Measurements from ENCODE around the gene PARD3. TPM values are rescaled to one million over a fixed set of nuclear protein-coding genes. Genes with fewer than 3 reads are reported as not detected.

Gene PARD3
- total RNA-seq, 2 experiments from 2014 or later, result 2.2 to 2.8 TPM

DNA sequence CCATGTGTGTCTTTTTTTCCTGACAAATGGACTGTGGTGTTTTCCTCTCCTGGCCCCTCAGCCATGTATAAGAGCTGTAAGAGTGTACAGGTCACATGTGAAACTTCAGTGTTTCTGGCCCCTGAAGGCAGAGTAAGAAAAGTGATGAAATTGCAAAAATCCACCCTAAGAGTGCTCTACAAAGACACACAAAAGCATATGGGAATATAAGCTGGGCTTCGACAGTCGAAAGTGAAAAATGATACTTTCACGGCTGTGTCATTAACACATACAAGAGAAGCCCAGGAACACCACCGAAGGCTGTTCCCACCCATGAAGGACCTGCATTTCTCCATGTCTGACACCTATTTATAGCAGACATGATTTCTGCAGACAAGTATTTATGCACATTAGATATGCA is 192.2 kb downstream of the PARD3 start:
- CTCF ChIA-PET, result interaction anchor here (1.3 kb wide), 1 partner anchor 13 kb away, joined by 4 read pairs; no protein-coding TSS in a partner anchor

DNA sequence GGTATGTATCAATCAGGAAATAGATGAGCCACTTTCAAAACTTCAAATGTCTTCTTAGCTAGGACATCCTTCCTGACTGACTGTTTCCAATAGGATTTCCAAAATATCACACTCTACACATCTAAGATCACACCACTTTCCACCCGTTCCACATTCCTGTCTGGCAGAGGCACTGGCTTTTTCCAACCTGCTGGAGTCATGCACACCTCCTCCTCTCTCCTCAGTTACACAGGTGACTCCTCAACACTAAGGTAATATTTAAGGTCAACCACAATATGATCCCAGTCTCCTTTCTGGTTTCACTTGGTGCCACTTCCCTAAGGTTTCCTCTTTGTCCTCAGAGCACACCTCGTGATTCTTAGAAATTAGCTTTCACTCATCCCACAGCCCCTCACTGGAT is 196.5 kb downstream of the PARD3 start:
- ATAC-seq, result no peak
- no peak overlapping the region for H3K4me3 Mint-ChIP-seq
- ChIA-PET POLR2A (no interaction called here), CTCF (interaction anchor here (0.9 to 1.1 kb wide), 4 partner anchors 18 to 110 kb away, joined by 3 read pairs; no protein-coding TSS in a partner anchor)
- H3K36me3 Mint-ChIP-seq (ENCODE audit: low read depth), result no peaks in the 10 kb centered on the region
- no peaks in the 10 kb centered on the region for H3K9me3 Mint-ChIP-seq (ENCODE audit: low read depth)
- no peaks in the 10 kb centered on the region for H3K4me1 Mint-ChIP-seq
- no peak for DNase-seq
- intact Hi-C loops (cut with DNase I, micrococcal nuclease), result no loop called here
- H3K27me3 Mint-ChIP-seq, result no peaks in the 10 kb centered on the region
- H3K27ac Mint-ChIP-seq, result no peak overlapping the region

More for the DNA sequence above, 192.2 kb downstream of the PARD3 start:
- ATAC-seq (no peak), DNase-seq (no peak)
- Mint-ChIP-seq H3K27me3 (no peaks in the 10 kb centered on the region), H3K36me3 (ENCODE audit: low read depth) (no peaks in the 10 kb centered on the region), H3K4me1 (no peaks in the 10 kb centered on the region), H3K4me3 (no peak overlapping the region), H3K27ac (no peak overlapping the region), H3K9me3 (ENCODE audit: low read depth) (no peaks in the 10 kb centered on the region)
- POLR2A ChIA-PET, result interaction anchor here (0.6 kb wide), 1 partner anchor 49 kb away, joined by 3 read pairs; no protein-coding TSS in a partner anchor
- intact Hi-C loops (cut with DNase I, micrococcal nuclease), result no loop called here

DNA sequence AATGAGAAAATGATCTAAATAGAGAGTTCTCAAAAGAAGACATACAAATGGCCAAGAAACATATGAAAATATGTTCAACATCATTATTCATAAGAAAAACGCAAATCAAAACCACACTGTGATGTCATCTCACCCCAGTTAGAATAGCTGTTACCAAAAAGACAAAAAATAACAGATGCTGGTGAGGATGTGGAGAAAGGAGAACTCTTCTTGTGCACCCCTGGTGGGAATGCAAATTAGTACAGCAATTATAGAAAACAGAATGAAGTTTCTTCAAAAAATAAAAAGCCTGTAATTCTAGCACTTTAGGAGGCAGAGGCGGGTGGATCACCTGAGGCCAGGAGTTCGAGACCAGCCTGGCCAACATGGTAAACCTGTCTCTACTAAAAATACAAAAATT is 199.3 kb downstream of the PARD3 start:
- no peak for ATAC-seq
- Mint-ChIP-seq H3K9me3 (ENCODE audit: low read depth) (no peaks in the 10 kb centered on the region), H3K4me3 (no peak overlapping the region), H3K27ac (no peak overlapping the region), H3K27me3 (peaks cover 2% of the 10 kb centered on the region), H3K36me3 (ENCODE audit: low read depth) (no peaks in the 10 kb centered on the region), H3K4me1 (no peaks in the 10 kb centered on the region)
- ChIA-PET POLR2A (no interaction called here), CTCF (no interaction called here)
- DNase-seq, result no peak
- intact Hi-C loops (cut with DNase I, micrococcal nuclease), result no loop called here

DNA sequence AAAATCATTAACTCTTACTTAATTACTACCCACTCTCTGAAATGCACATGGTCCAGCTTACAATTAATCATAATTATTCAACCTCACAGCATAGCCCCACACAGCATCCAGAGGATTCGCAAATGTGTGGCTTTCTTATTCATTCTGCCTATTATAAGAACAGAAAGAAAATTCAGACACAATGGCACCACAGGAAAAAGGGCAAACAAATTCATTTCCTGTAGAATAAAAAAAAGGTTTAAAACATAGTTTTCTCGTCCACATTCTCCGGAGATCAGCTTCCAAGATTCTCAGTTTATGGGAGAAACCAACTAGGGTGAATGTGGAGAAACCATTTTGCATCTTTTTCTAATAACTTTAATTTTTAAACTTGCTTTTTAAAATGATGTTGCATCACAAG is 201.6 kb downstream of the PARD3 start:
- ChIA-PET POLR2A (no interaction called here), CTCF (interaction anchor here (1.5 kb wide), 1 partner anchor 25 kb away, joined by 5 read pairs; no protein-coding TSS in a partner anchor)
- DNase-seq (no peak), ATAC-seq (no peak)
- no peaks in the 10 kb centered on the region for H3K4me1 Mint-ChIP-seq
- no peaks in the 10 kb centered on the region for H3K9me3 Mint-ChIP-seq (ENCODE audit: low read depth)
- no peaks in the 10 kb centered on the region for H3K36me3 Mint-ChIP-seq (ENCODE audit: low read depth)
- H3K27me3 Mint-ChIP-seq, result peaks cover 2% of the 10 kb centered on the region
- H3K4me3 Mint-ChIP-seq, result no peak overlapping the region
- intact Hi-C loops (cut with DNase I, micrococcal nuclease), result no loop called here
- no peak overlapping the region for H3K27ac Mint-ChIP-seq

DNA sequence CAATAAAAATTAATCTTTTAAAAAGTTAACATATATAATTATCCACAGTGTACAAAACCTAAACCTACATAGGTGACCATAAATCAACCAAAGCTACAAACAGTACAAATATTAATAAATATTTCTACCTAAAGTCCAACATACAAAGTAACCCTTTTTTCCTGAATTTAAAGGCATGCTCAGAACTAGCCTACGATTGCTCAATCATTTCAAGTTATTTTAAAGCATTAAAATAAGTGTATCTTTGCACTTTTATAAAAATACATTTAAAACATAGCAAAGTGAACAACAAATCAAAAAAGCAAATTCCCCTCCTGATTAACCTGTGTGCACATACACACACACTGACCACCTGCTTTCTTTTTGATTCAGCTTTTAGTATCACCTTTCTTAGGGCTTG is 202.2 kb downstream of the PARD3 start:
- H3K9me3 Mint-ChIP-seq (ENCODE audit: low read depth), result no peaks in the 10 kb centered on the region
- POLR2A ChIA-PET, result no interaction called here
- no peak overlapping the region for H3K4me3 Mint-ChIP-seq
- DNase-seq, result no peak
- no peaks in the 10 kb centered on the region for H3K36me3 Mint-ChIP-seq (ENCODE audit: low read depth)
- CTCF ChIA-PET, result interaction anchor here (1.5 kb wide), 1 partner anchor 25 kb away, joined by 5 read pairs; no protein-coding TSS in a partner anchor
- intact Hi-C loops (cut with DNase I, micrococcal nuclease), result no loop called here
- ATAC-seq, result no peak
- no peak overlapping the region for H3K27ac Mint-ChIP-seq
- peaks cover 2% of the 10 kb centered on the region for H3K27me3 Mint-ChIP-seq
- H3K4me1 Mint-ChIP-seq, result no peaks in the 10 kb centered on the region

- ChIA-PET CTCF (interaction anchor here (1.5 kb wide), 1 partner anchor 26 kb away, joined by 5 read pairs; no protein-coding TSS in a partner anchor), POLR2A (no interaction called here)
- Mint-ChIP-seq H3K27ac (no peak overlapping the region), H3K27me3 (peaks cover 2% of the 10 kb centered on the region), H3K4me1 (no peaks in the 10 kb centered on the region), H3K36me3 (ENCODE audit: low read depth) (no peaks in the 10 kb centered on the region), H3K9me3 (ENCODE audit: low read depth) (no peaks in the 10 kb centered on the region), H3K4me3 (no peak overlapping the region)
- intact Hi-C loops (cut with DNase I, micrococcal nuclease), result no loop called here
- no peak for DNase-seq
- no peak for ATAC-seq
These were observed 202.7 kb downstream of the PARD3 start for GRCh38 chr10:34612446-34612845.

GRCh38 chr10:34609287-34609940 is 205.7 kb downstream of the PARD3 start:
- Mint-ChIP-seq H3K36me3 (ENCODE audit: low read depth) (no peaks in the 10 kb centered on the region), H3K4me1 (no peaks in the 10 kb centered on the region), H3K27ac (no peak overlapping the region), H3K9me3 (ENCODE audit: low read depth) (no peaks in the 10 kb centered on the region), H3K27me3 (peaks cover 2% of the 10 kb centered on the region), H3K4me3 (no peak overlapping the region)
- intact Hi-C loops (cut with DNase I, micrococcal nuclease), result no loop called here
- ATAC-seq (no peak), DNase-seq (no peak)
- ChIA-PET POLR2A (no interaction called here), CTCF (interaction anchor here (1.1 to 1.6 kb wide), 2 partner anchors 13 to 15 kb away, joined by 3 to 4 read pairs; no protein-coding TSS in a partner anchor)

GRCh38 chr10:34607894-34608293 is 207.2 kb downstream of the PARD3 start:
- no peak overlapping the region for H3K27ac Mint-ChIP-seq
- ChIA-PET CTCF (interaction anchor here (1.1 kb wide), 1 partner anchor 30 kb away, joined by 4 read pairs; no protein-coding TSS in a partner anchor), POLR2A (no interaction called here)
- peaks cover 2% of the 10 kb centered on the region for H3K27me3 Mint-ChIP-seq
- ATAC-seq (no peak), DNase-seq (no peak)
- H3K36me3 Mint-ChIP-seq (ENCODE audit: low read depth), result no peaks in the 10 kb centered on the region
- no peaks in the 10 kb centered on the region for H3K9me3 Mint-ChIP-seq (ENCODE audit: low read depth)
- no peaks in the 10 kb centered on the region for H3K4me1 Mint-ChIP-seq
- intact Hi-C loops (cut with DNase I, micrococcal nuclease), result no loop called here
- no peak overlapping the region for H3K4me3 Mint-ChIP-seq

DNA sequence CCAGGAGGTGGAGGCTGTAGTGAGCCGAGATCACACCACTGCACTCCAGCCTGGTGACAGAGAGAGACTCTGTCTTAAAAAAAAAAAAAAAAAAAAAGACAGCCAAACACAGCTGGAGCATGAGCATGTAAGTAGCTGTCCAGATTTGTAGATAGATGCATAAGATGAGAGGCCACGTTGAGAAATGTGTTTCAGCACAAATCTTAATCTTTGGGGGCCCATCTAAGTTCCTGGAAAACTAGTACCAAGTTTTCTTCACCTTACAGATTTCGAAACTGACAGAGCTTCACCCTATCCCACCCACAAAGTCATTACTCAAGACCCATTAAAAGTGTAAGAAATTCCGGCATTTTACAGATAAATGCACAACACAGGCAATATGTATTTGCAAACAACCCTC is 208.2 kb downstream of the PARD3 start:
- Mint-ChIP-seq H3K9me3 (ENCODE audit: low read depth) (no peaks in the 10 kb centered on the region), H3K4me3 (no peak overlapping the region), H3K27ac (no peak overlapping the region), H3K36me3 (ENCODE audit: low read depth) (no peaks in the 10 kb centered on the region), H3K4me1 (no peaks in the 10 kb centered on the region), H3K27me3 (peaks cover 2% of the 10 kb centered on the region)
- ChIA-PET POLR2A (interaction anchor here (0.8 kb wide), 1 partner anchor 11 kb away, joined by 4 read pairs; no protein-coding TSS in a partner anchor), CTCF (interaction anchor here (0.6 to 1.1 kb wide), 2 partner anchors 31 to 423 kb away, joined by 4 read pairs; no protein-coding TSS in a partner anchor)
- ATAC-seq (no peak), DNase-seq (no peak)
- intact Hi-C loops (cut with DNase I, micrococcal nuclease), result no loop called here

DNA sequence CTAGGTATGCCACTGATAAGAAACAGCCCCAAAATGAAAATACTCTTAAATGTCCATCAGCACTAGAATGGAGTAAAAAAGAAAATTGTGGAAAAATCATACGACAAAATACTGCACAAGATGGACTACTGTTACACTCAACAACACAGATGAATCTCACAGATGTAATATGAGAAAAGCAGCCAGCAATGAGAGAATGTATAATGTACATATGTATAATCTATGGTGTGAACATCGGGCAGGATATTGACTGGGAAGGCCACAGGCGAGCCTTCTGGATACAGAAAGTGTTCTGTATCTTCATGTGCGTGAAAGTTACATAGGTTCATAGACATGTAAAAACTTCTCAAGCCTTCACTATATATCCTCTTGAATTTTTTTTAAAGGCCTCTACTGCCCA is 212.6 kb downstream of the PARD3 start:
- intact Hi-C loops (cut with DNase I, micrococcal nuclease), result no loop called here
- Mint-ChIP-seq H3K27ac (no peak overlapping the region), H3K4me3 (no peak overlapping the region), H3K36me3 (ENCODE audit: low read depth) (no peaks in the 10 kb centered on the region), H3K4me1 (no peaks in the 10 kb centered on the region), H3K27me3 (no peaks in the 10 kb centered on the region), H3K9me3 (ENCODE audit: low read depth) (no peaks in the 10 kb centered on the region)
- ATAC-seq (no peak), DNase-seq (no peak)
- CTCF ChIA-PET, result no interaction called here
- POLR2A ChIA-PET, result no interaction called here

GRCh38 chr10:34601691-34602090 is 213.4 kb downstream of the PARD3 start:
- no peak overlapping the region for H3K27ac Mint-ChIP-seq
- no peaks in the 10 kb centered on the region for H3K4me1 Mint-ChIP-seq
- ATAC-seq, result no peak
- CTCF ChIA-PET, result no interaction called here
- H3K27me3 Mint-ChIP-seq, result no peaks in the 10 kb centered on the region
- no peaks in the 10 kb centered on the region for H3K36me3 Mint-ChIP-seq (ENCODE audit: low read depth)
- DNase-seq, result no peak
- POLR2A ChIA-PET, result no interaction called here
- intact Hi-C loops (cut with DNase I, micrococcal nuclease), result no loop called here
- no peak overlapping the region for H3K4me3 Mint-ChIP-seq
- H3K9me3 Mint-ChIP-seq (ENCODE audit: low read depth), result no peaks in the 10 kb centered on the region

DNA sequence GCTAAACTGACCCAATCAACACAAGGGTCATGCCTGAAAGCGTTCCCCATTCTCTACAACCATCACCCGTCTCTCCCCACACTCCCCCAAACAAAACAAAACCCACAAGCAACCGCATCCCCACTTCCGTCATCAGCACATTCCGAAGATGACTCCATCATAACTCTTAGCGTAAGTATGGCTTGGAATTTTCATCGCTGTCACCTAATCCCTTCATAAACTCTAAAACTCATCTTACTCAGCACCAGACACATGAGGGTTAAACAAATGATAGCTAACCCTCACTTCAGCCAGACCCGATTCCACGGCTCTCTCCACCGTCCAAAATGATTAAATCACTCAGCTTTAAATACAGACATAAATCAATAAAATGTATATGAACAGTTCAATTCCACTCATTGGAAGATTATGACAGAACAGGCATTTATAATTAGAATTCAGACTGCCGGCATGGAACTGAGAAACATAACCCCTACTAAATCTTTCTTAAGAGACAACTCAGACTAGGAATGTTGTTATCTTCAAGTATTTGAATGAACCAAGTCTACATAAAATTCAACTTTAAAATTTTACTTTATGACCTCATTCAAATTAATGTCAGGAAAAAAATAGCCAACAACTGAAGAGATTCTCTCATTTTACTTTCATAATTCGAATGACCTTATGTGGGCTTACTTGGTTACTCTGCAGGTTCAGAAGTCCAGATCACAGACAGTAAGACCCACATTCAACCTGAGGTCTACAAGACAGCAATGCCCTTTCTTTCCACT is 215.9 kb downstream of the PARD3 start:
- Mint-ChIP-seq H3K27ac (no peak overlapping the region), H3K4me3 (no peak overlapping the region), H3K36me3 (ENCODE audit: low read depth) (no peaks in the 10 kb centered on the region), H3K9me3 (ENCODE audit: low read depth) (no peaks in the 10 kb centered on the region), H3K27me3 (no peaks in the 10 kb centered on the region), H3K4me1 (no peaks in the 10 kb centered on the region)
- ATAC-seq, result no peak
- CTCF ChIA-PET, result interaction anchor here (0.6 kb wide), 1 partner anchor 14 kb away, joined by 3 read pairs; no protein-coding TSS in a partner anchor
- intact Hi-C loops (cut with DNase I, micrococcal nuclease), result no loop called here
- DNase-seq, result no peak
- POLR2A ChIA-PET, result no interaction called here

Measured in activated CD4-positive, alpha-beta T cell treated with anti-CD3 and anti-CD28 coated beads for 36 hours (primary cell).